Measurements from ENCODE around the gene FHOD3.

FHOD3 gene

GRCh38 chr18:36334798-36335197 lies 37.3 kb downstream of the FHOD3 start:
- in situ Hi-C loops (cut with MboI; ENCODE audit: low pct_unique_long_range_greater_than_20kb, low sequenced_read_pairs, unreplicated experiment): no loop called here
- no peak for DNase-seq (ENCODE audit: low spot score)
- TF ChIP-seq CTCF (IDR thresholded peaks at IDR 0.05; ENCODE audit: extremely low read depth, insufficient read depth, missing control alignments): no peak

- DNase-seq (ENCODE audit: low spot score): no peak
- TF ChIP-seq CTCF (IDR thresholded peaks at IDR 0.05; ENCODE audit: extremely low read depth, insufficient read depth, missing control alignments): no peak
- in situ Hi-C loops (cut with MboI; ENCODE audit: low pct_unique_long_range_greater_than_20kb, low sequenced_read_pairs, unreplicated experiment): no loop called here
Observed at GRCh38 chr18:36335476-36336279, 38.2 kb downstream of the FHOD3 start.

- DNase-seq (ENCODE audit: low spot score): no peak
Observed at GRCh38 chr18:36337679-36338402, 40.3 kb downstream of the FHOD3 start.

GRCh38 chr18:36338403-36338933 lies 41.0 kb downstream of the FHOD3 start:
- in situ Hi-C loops (cut with MboI; ENCODE audit: low pct_unique_long_range_greater_than_20kb, low sequenced_read_pairs, unreplicated experiment): no loop called here
- no peak for DNase-seq (ENCODE audit: low spot score)
- no peak for TF ChIP-seq CTCF (IDR thresholded peaks at IDR 0.05; ENCODE audit: extremely low read depth, insufficient read depth, missing control alignments)

More at GRCh38 chr18:36337679-36338402, 40.3 kb downstream of the FHOD3 start:
- in situ Hi-C loops (cut with MboI; ENCODE audit: low pct_unique_long_range_greater_than_20kb, low sequenced_read_pairs, unreplicated experiment): no loop called here
- TF ChIP-seq CTCF (IDR thresholded peaks at IDR 0.05; ENCODE audit: extremely low read depth, insufficient read depth, missing control alignments): no peak

- DNase-seq (ENCODE audit: low spot score): no peak
- no peak for TF ChIP-seq CTCF (IDR thresholded peaks at IDR 0.05; ENCODE audit: extremely low read depth, insufficient read depth, missing control alignments)
- in situ Hi-C loops (cut with MboI; ENCODE audit: low pct_unique_long_range_greater_than_20kb, low sequenced_read_pairs, unreplicated experiment): no loop called here
Observed at GRCh38 chr18:36340246-36340645, 42.7 kb downstream of the FHOD3 start.

GRCh38 chr18:36341944-36342343 lies 44.4 kb downstream of the FHOD3 start:
- in situ Hi-C loops (cut with MboI; ENCODE audit: low pct_unique_long_range_greater_than_20kb, low sequenced_read_pairs, unreplicated experiment): no loop called here
- DNase-seq (ENCODE audit: low spot score): no peak
- TF ChIP-seq CTCF (IDR thresholded peaks at IDR 0.05; ENCODE audit: extremely low read depth, insufficient read depth, missing control alignments): no peak
